ENCODE data around the gene BST2. TPM values are rescaled to one million over a fixed set of nuclear protein-coding genes. Genes with fewer than 3 reads are reported as not detected.

BST2 gene
- total RNA-seq, 2 experiments from 2014 or later: 101 to 146 TPM

DNA sequence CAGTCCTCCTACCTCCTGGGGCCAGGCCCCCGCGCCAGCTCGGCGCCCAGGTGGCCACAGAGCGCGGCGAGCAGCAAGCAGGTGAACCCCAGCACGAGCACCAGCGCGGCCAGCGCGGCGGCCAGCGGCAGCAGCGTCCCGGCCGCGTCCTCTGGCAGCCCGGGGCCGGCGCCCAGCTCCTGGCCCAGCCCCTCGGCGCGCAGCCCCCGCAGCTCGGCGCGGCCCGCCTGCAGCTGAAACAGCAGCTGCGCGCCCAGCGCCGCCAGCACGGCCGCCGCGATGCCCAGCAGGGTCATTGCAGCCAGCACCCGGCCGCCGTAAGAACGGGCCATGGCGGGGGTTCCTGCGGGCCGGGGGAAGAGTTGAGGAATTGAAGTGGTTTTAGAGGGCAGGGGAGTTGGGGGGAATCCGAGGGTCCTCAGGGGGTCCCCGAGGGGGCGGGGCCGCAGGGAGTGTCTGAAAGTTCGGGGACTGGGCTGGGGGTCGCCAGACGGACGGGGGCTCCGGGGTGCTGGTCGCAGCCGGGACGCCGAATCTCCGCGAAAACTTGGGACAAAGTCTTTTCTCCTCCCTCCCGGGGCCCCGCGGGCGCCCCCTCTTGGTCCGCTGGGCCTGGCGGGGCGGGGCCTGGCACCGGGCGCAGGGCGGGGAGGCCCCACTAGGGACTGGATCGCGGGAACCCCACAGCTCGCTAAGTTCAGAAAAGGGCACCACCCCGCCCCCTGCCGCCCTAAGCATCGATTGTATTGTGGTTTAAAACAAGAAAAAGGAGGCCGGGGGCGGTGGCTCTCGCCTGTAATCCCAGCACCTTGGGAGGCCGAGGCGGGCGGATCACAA, 42.9 kb upstream of the BST2 start, which contains the start of gene TMEM221:
Gene TMEM221, minus strand, starts transcription at position 538 of the 837 bp plus-strand sequence. Its CDS starts 206 bp downstream, at position 332.
- no peak within 1 kb of the TSS for H2AFZ ChIP-seq (ENCODE audit: low read length)
- TF ChIP-seq, protein P1, sequence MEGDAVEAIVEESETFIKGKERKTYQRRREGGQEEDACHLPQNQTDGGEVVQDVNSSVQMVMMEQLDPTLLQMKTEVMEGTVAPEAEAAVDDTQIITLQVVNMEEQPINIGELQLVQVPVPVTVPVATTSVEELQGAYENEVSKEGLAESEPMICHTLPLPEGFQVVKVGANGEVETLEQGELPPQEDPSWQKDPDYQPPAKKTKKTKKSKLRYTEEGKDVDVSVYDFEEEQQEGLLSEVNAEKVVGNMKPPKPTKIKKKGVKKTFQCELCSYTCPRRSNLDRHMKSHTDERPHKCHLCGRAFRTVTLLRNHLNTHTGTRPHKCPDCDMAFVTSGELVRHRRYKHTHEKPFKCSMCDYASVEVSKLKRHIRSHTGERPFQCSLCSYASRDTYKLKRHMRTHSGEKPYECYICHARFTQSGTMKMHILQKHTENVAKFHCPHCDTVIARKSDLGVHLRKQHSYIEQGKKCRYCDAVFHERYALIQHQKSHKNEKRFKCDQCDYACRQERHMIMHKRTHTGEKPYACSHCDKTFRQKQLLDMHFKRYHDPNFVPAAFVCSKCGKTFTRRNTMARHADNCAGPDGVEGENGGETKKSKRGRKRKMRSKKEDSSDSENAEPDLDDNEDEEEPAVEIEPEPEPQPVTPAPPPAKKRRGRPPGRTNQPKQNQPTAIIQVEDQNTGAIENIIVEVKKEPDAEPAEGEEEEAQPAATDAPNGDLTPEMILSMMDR (conservative IDR thresholded peaks at IDR 0.05; ENCODE audit: low read length): peak; percentile 70
- TF ChIP-seq EZH2phosphoT487 (IDR thresholded peaks at IDR 0.05; ENCODE audit: borderline replicate concordance, low read depth, low read length): no peak
- no TSS peak for BruUV-seq (replicated peaks)
- no peaks in the 10 kb centered on the region for H3K9me3 ChIP-seq (ENCODE audit: low read length)
- H3K4me1 ChIP-seq (ENCODE audit: insufficient read depth, low read length, poor library complexity, severe bottlenecking): peaks cover 11% of the 10 kb centered on the region
- H3K79me2 ChIP-seq (ENCODE audit: insufficient read depth, low read depth, low read length): no peaks in the 10 kb centered on the region
- no peak within 1 kb of the TSS for H3K27ac ChIP-seq (ENCODE audit: low read depth, low read length, poor library complexity, severe bottlenecking)
- peak; percentile 18 for DNase-seq (ENCODE audit: low spot score)
- no peak within 1 kb of the TSS for H3K4me2 ChIP-seq (ENCODE audit: low read length)
- intact Hi-C loops (cut with micrococcal nuclease; ENCODE audit: unreplicated experiment): no loop called here
- ChIA-PET CTCF (ENCODE audit: unreplicated experiment) (no interaction called here), POLR2A (no interaction called here)
- H3K4me3 ChIP-seq (ENCODE audit: low read depth, low read length, poor library complexity, severe bottlenecking): no peak within 1 kb of the TSS
- H3K9me2 ChIP-seq (ENCODE audit: insufficient read depth, low read length): no peaks in the 10 kb centered on the region
- no peaks in the 10 kb centered on the region for H3K36me3 ChIP-seq (ENCODE audit: insufficient read depth, low read length)
- H4K20me1 ChIP-seq (ENCODE audit: insufficient read depth, low read length): no peaks in the 10 kb centered on the region

DNA sequence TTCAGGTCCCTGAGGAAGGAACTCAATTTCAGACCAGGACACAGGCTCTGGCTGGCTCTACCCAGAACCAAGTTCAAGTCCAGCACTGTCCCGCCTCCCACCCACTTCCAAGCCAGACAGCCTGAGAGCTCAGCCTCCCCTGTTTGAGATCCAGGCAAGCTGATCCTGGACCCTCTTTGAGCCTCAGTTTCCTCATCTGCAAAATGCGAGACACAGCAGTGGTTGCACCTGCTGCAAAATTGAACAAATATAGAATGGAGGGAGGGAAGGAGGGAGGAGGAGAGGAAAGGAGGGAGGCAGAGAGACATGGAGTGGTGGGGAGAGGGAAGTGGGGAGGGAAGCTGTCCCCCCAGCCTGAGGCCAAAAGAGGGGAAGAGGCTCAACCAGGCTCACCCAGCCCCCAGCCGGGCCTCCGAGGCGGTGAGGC, 42.3 kb upstream of the BST2 start:
- Histone ChIP-seq H3K36me3 (ENCODE audit: insufficient read depth, low read length) (no peaks in the 10 kb centered on the region), H3K27ac (ENCODE audit: low read depth, low read length, poor library complexity, severe bottlenecking) (no peak overlapping the region), H3K4me3 (ENCODE audit: low read depth, low read length, poor library complexity, severe bottlenecking) (no peak overlapping the region), H4K20me1 (ENCODE audit: insufficient read depth, low read length) (no peaks in the 10 kb centered on the region), H3K4me2 (ENCODE audit: low read length) (no peak overlapping the region), H3K4me1 (ENCODE audit: insufficient read depth, low read length, poor library complexity, severe bottlenecking) (peaks cover 8% of the 10 kb centered on the region), H3K79me2 (ENCODE audit: insufficient read depth, low read depth, low read length) (no peaks in the 10 kb centered on the region), H2AFZ (ENCODE audit: low read length) (no peak overlapping the region), H3K9me3 (ENCODE audit: low read length) (no peaks in the 10 kb centered on the region), H3K9me2 (ENCODE audit: insufficient read depth, low read length) (no peaks in the 10 kb centered on the region)
- POLR2A ChIA-PET: no interaction called here
- intact Hi-C loops (cut with micrococcal nuclease; ENCODE audit: unreplicated experiment): no loop called here
- TF ChIP-seq EZH2phosphoT487 (IDR thresholded peaks at IDR 0.05; ENCODE audit: borderline replicate concordance, low read depth, low read length): no peak
- TF ChIP-seq, protein P1 (conservative IDR thresholded peaks at IDR 0.05; ENCODE audit: low read length): no peak
- CTCF ChIA-PET (ENCODE audit: unreplicated experiment): no interaction called here
- DNase-seq (ENCODE audit: low spot score): no peak
- no TSS peak for BruUV-seq (replicated peaks)

DNA sequence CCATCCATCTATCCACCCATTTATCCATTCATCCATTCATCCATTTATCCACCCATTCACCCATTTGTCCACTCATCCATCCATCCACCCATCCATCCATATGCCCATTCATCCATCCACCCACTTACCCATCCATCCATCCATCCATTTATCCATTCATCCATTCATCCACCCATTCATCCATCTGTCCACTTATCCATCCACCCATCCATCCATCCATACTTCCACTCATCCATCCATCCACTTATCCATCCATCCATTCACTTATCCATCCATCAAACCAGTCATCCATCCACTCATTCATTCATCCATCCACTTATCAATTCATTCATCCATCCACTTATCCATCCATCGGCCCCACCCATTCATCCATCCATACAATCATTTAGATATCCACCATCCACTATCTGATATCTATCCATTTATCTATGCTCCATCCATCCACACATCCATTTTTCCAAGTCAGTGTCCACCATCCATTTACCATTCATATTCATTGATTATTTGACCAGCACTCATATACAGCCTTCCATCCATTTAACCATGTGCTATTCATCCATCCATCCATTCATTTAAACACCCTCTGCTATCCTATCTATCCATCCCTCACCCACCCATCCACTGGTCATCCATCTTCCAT, 40.2 kb upstream of the BST2 start:
- peaks cover 6% of the 10 kb centered on the region; the same call in 1 of the 2 replicates for H3K9me3 ChIP-seq (ENCODE audit: low read length)
- intact Hi-C loops (cut with micrococcal nuclease; ENCODE audit: unreplicated experiment): no loop called here
- no peaks in the 10 kb centered on the region for H4K20me1 ChIP-seq (ENCODE audit: insufficient read depth, low read length)
- no peak overlapping the region for H3K4me3 ChIP-seq (ENCODE audit: low read depth, low read length, poor library complexity, severe bottlenecking)
- H3K27ac ChIP-seq (ENCODE audit: low read depth, low read length, poor library complexity, severe bottlenecking): no peak overlapping the region
- no peak overlapping the region for H3K4me2 ChIP-seq (ENCODE audit: low read length)
- H3K79me2 ChIP-seq (ENCODE audit: insufficient read depth, low read depth, low read length): no peaks in the 10 kb centered on the region
- no peak for DNase-seq (ENCODE audit: low spot score)
- peaks cover 4% of the 10 kb centered on the region for H3K4me1 ChIP-seq (ENCODE audit: insufficient read depth, low read length, poor library complexity, severe bottlenecking)
- POLR2A ChIA-PET: no interaction called here
- TF ChIP-seq EZH2phosphoT487 (IDR thresholded peaks at IDR 0.05; ENCODE audit: borderline replicate concordance, low read depth, low read length): no peak
- TF ChIP-seq, protein P1 (conservative IDR thresholded peaks at IDR 0.05; ENCODE audit: low read length): no peak
- CTCF ChIA-PET (ENCODE audit: unreplicated experiment): no interaction called here
- H3K9me2 ChIP-seq (ENCODE audit: insufficient read depth, low read length): no peaks in the 10 kb centered on the region
- no TSS peak for BruUV-seq (replicated peaks)
- H2AFZ ChIP-seq (ENCODE audit: low read length): no peak overlapping the region
- H3K36me3 ChIP-seq (ENCODE audit: insufficient read depth, low read length): no peaks in the 10 kb centered on the region
